GM13977 (cell line): ENCODE results near the gene CST9.

ENCODE experiments used
- DNase-seq: peaks from one replicate; pipeline ENCODE4 v3.0.0; 2012; ENCODE audit warnings: low spot score
- in situ Hi-C: fragments of 300-500 bp; cut with MboI; formaldehyde crosslinking; loops from one replicate; pipeline ENCODE4 v1.12.0; 2022; ENCODE audit warnings: low sequenced_read_pairs, low pct_unique_long_range_greater_than_20kb, mixed read lengths, inconsistent platforms; ENCODE audit not compliant: unreplicated experiment
- TF ChIP-seq, protein P1 (sequence below): IDR thresholded peaks from 2 replicates; pipeline ENCODE4 v1.5.1; 2012; ENCODE audit warnings: mild to moderate bottlenecking, control low read depth; ENCODE audit not compliant: insufficient read depth; ENCODE audit errors: extremely low read depth, missing control alignments

Gene CST9

GRCh38 chr20:23634044-23634801 lies 28.5 kb upstream of the CST9 start:
- in situ Hi-C loops = no loop called here
- DNase-seq = no peak
- TF ChIP-seq, protein P1, sequence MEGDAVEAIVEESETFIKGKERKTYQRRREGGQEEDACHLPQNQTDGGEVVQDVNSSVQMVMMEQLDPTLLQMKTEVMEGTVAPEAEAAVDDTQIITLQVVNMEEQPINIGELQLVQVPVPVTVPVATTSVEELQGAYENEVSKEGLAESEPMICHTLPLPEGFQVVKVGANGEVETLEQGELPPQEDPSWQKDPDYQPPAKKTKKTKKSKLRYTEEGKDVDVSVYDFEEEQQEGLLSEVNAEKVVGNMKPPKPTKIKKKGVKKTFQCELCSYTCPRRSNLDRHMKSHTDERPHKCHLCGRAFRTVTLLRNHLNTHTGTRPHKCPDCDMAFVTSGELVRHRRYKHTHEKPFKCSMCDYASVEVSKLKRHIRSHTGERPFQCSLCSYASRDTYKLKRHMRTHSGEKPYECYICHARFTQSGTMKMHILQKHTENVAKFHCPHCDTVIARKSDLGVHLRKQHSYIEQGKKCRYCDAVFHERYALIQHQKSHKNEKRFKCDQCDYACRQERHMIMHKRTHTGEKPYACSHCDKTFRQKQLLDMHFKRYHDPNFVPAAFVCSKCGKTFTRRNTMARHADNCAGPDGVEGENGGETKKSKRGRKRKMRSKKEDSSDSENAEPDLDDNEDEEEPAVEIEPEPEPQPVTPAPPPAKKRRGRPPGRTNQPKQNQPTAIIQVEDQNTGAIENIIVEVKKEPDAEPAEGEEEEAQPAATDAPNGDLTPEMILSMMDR = no peak

DNA sequence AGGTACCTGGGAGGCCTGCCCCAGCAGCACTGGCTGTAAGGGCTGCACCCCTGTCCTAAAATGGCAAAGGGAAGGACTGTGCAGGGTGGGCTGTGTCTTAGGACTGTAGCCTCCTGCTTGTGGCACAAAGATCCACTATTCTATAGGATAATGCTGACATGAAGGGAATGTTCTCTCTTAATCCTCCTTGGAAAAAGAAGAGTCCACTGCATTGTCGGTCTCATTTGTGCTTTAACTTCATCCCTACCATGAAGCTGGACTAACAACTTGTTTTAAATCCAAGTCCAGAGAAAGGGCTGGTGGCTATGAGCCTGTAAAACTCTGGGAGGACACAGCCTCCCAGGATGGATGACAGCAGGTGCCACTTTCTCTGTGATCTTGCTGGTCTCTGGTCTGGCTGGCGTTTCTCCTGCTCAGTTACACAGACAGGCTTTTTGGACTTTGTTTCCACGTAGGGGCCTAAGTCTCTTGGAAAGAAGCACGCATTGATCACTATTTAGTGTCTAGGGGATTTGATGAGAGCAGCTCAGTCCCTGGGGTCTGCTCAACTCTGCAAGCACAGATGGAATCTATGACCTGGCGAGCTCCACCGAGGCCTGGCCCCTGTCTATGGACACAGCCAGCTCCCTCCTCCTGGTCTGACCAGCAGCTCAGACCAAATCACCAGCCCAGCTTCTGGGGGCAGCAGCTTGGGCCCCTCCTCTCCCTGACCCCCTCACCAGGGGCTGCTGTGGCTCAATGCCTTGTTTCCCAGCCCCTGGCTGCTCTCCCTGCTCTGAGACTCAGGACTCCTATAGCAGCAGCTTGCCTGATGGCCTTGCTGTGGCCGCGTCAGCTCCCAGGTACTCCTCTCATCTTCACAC lies 27.2 kb upstream of the CST9 start:
- no peak for DNase-seq
- in situ Hi-C loops = no loop called here
- TF ChIP-seq, protein P1 = no peak

- no peak for DNase-seq
- in situ Hi-C loops = no loop called here
- TF ChIP-seq, protein P1 = no peak
Observed at GRCh38 chr20:23631981-23632710, 26.4 kb upstream of the CST9 start.

DNA sequence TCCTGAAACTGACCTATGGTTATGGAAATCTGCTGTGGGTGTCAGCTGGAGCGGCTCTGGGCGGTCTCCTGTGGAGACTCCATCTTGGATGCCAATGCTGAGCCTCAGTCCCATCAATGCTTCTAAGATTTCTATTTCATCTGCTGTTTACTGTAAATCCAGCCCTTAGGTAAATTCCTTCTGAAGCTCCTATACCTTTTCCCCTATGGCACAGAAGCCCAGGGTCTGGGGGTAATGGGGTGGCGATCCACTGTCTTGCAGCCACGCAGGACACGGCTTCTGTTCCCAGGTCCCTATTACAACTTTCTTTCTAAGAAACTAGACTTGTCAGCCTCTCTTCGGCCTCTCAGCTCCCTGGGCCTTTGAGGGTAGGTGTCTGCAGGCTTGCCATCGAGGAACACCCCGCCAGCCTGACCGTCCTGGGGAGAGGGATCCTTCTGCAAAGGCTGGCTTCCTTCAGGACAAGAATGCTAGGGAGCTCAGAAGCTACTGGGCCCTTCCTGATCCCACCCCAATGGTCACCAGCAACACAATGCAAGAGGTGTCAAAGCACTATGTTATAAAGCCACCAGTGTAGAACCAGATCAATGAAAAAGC lies 25.6 kb upstream of the CST9 start:
- TF ChIP-seq, protein P1 = no peak
- no peak for DNase-seq
- in situ Hi-C loops = no loop called here

DNA sequence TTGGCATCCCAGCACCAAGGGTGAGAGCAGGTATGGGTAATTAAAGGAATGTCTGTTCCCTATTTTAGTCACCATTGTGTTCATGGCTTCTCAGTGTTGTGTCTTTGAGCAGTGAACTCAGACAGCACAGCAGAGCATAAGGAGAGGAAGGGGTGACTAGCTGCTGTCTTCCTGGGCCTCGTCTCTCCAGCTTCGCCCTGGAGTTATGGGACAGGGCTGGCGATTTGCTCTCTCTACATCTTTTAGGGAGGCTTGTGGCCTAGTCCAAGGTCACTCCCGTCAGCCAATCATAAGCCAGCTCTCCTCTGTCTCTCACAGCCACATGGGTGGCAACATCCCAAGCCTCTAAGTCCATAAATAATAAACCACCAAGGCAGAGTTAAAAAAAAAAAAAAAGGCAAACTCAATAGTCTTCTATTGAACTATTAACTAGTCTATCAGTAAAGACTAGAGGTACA lies 24.7 kb upstream of the CST9 start:
- no peak for DNase-seq
- in situ Hi-C loops = no loop called here
- TF ChIP-seq, protein P1 = no peak

- in situ Hi-C loops = no loop called here
- TF ChIP-seq, protein P1 = no peak
- DNase-seq = no peak
Observed at GRCh38 chr20:23629542-23630391, 24.1 kb upstream of the CST9 start.
